HG03139 (cell line): ENCODE measurements around the gene MBLAC1.

Source experiments
- ATAC-seq: cut with Tn5 transposase; IDR thresholded peaks from one replicate; pipeline ENCODE4 v1.9.1; 2021; ENCODE audit not compliant: unreplicated experiment

MBLAC1 gene

GRCh38 chr7:100152937-100153666 lies 26.3 kb downstream of the MBLAC1 start:
- no peak for ATAC-seq

GRCh38 chr7:100153708-100154535 lies 27.2 kb downstream of the MBLAC1 start:
- no peak for ATAC-seq

GRCh38 chr7:100154651-100155491 lies 28.1 kb downstream of the MBLAC1 start:
- no peak for ATAC-seq

- ATAC-seq, result no peak
Observed at GRCh38 chr7:100155553-100156317, 29.0 kb downstream of the MBLAC1 start.

- no peak for ATAC-seq
Observed at GRCh38 chr7:100156331-100157068, 29.7 kb downstream of the MBLAC1 start.

GRCh38 chr7:100157069-100157333 lies 30.2 kb downstream of the MBLAC1 start:
- no peak for ATAC-seq

- ATAC-seq, result no peak
Observed at GRCh38 chr7:100157334-100158228, 30.8 kb downstream of the MBLAC1 start.

- ATAC-seq, result peak; percentile 62
Observed at GRCh38 chr7:100158229-100159098, 31.7 kb downstream of the MBLAC1 start, which contains the start of gene TRAPPC14. TSS of gene TRAPPC14 (minus strand) at chr7:100158723. CDS start at chr7:100158499, 224 bp downstream.

GRCh38 chr7:100159099-100159623 lies 32.4 kb downstream of the MBLAC1 start:
- no peak for ATAC-seq

- no peak for ATAC-seq
Observed at GRCh38 chr7:100160067-100160466, 33.3 kb downstream of the MBLAC1 start.

- ATAC-seq, result no peak
Observed at GRCh38 chr7:100163006-100163531, 36.3 kb downstream of the MBLAC1 start.

GRCh38 chr7:100163871-100164270 lies 37.1 kb downstream of the MBLAC1 start:
- ATAC-seq, result no peak

GRCh38 chr7:100166317-100166940 lies 39.7 kb downstream of the MBLAC1 start:
- ATAC-seq, result no peak

GRCh38 chr7:100166970-100167911 lies 40.5 kb downstream of the MBLAC1 start:
- ATAC-seq, result no peak

GRCh38 chr7:100167912-100168323 lies 41.2 kb downstream of the MBLAC1 start:
- ATAC-seq, result no peak
